H7 (cell line): ENCODE results near the gene TPP2. TPM values are rescaled to one million over a fixed set of nuclear protein-coding genes. Genes with fewer than 3 reads are reported as not detected.
A peak's percentile ranks its signal among the peaks of the same experiment; 100 is the strongest.

Source experiments
- DNase-seq: peaks from one replicate; pipeline ENCODE4 v3.0.0; 2012
- H3K27me3 ChIP-seq: 2 replicates; pipeline ENCODE4 v1.6.0; 2011; ENCODE audit warnings: mild to moderate bottlenecking, low read length; ENCODE audit not compliant: control insufficient read depth, insufficient read depth
- H3K36me3 ChIP-seq: replicated peaks from 2 replicates; pipeline ENCODE4 v1.5.1; 2011; ENCODE audit warnings: low read length; ENCODE audit not compliant: control insufficient read depth, insufficient read depth
- H3K4me3 ChIP-seq: 2 replicates; pipeline ENCODE4 v1.5.1; 2011; ENCODE audit warnings: low read depth, mild to moderate bottlenecking, control low read depth, low read length, moderate library complexity; ENCODE audit not compliant: insufficient read depth
- total RNA-seq: library from RNA; depleted of rRNA; stranded (reverse); fragments of >200 nt; shearing (Covaris generic); gene quantifications from 2 replicates; pipeline ENCODE4 v1.2.3, GENCODE V29; 2014

TPP2 gene
- total RNA-seq, 1 experiment from 2014 or later, result 44.4 TPM

- Histone ChIP-seq H3K27me3 (no peaks in the 10 kb centered on the region), H3K36me3 (no peaks in the 10 kb centered on the region), H3K4me3 (no peak overlapping the region)
- DNase-seq, result no peak
These were observed 14.5 kb upstream of the TPP2 start for GRCh38 chr13:102582256-102582655.

- Histone ChIP-seq H3K27me3 (no peaks in the 10 kb centered on the region), H3K4me3 (no peak overlapping the region), H3K36me3 (no peaks in the 10 kb centered on the region)
- no peak for DNase-seq
These were observed 12.4 kb upstream of the TPP2 start for GRCh38 chr13:102584434-102584833.

GRCh38 chr13:102586615-102587014, 10.2 kb upstream of the TPP2 start:
- no peak for DNase-seq
- H3K27me3 ChIP-seq, result no peaks in the 10 kb centered on the region

GRCh38 chr13:102587916-102588315, 8.9 kb upstream of the TPP2 start:
- H3K27me3 ChIP-seq, result no peaks in the 10 kb centered on the region

More at GRCh38 chr13:102586615-102587014, 10.2 kb upstream of the TPP2 start:
- Histone ChIP-seq H3K4me3 (no peak overlapping the region), H3K36me3 (no peaks in the 10 kb centered on the region)

GRCh38 chr13:102589301-102589822, 7.4 kb upstream of the TPP2 start:
- DNase-seq, result no peak
- no peak overlapping the region for H3K4me3 ChIP-seq

More at GRCh38 chr13:102587916-102588315, 8.9 kb upstream of the TPP2 start:
- H3K4me3 ChIP-seq, result no peak overlapping the region
- no peaks in the 10 kb centered on the region for H3K36me3 ChIP-seq
- no peak for DNase-seq

GRCh38 chr13:102591988-102592781, 4.6 kb upstream of the TPP2 start:
- no peaks in the 10 kb centered on the region for H3K36me3 ChIP-seq
- DNase-seq, result peak; percentile 69
- H3K27me3 ChIP-seq, result no peaks in the 10 kb centered on the region
- peak overlapping the region; percentile 66 for H3K4me3 ChIP-seq

More at GRCh38 chr13:102589301-102589822, 7.4 kb upstream of the TPP2 start:
- Histone ChIP-seq H3K36me3 (no peaks in the 10 kb centered on the region), H3K27me3 (no peaks in the 10 kb centered on the region)

- no peak for DNase-seq
- Histone ChIP-seq H3K36me3 (no peaks in the 10 kb centered on the region), H3K4me3 (no peak overlapping the region), H3K27me3 (no peaks in the 10 kb centered on the region)
These were observed 3.3 kb upstream of the TPP2 start for GRCh38 chr13:102593466-102593865.

- DNase-seq, result peak; percentile 60
- Histone ChIP-seq H3K36me3 (no peaks in the 10 kb centered on the region), H3K4me3 (peak overlapping the region; percentile 93), H3K27me3 (no peaks in the 10 kb centered on the region)
These were observed 509 bp downstream of the TPP2 start for GRCh38 chr13:102597029-102597961.

GRCh38 chr13:102598061-102598460, 1.3 kb downstream of the TPP2 start:
- H3K36me3 ChIP-seq, result no peaks in the 10 kb centered on the region
- no peaks in the 10 kb centered on the region for H3K27me3 ChIP-seq
- H3K4me3 ChIP-seq, result peak overlapping the region; percentile 93
- peak; percentile 17 for DNase-seq

GRCh38 chr13:102599426-102600012, 2.7 kb downstream of the TPP2 start:
- no peak for DNase-seq
- Histone ChIP-seq H3K4me3 (no peak overlapping the region), H3K36me3 (no peaks in the 10 kb centered on the region; the same call in 1 of the 2 replicates), H3K27me3 (no peaks in the 10 kb centered on the region)

GRCh38 chr13:102606537-102607309, 9.9 kb downstream of the TPP2 start:
- Histone ChIP-seq H3K36me3 (peaks cover 18% of the 10 kb centered on the region), H3K27me3 (no peaks in the 10 kb centered on the region), H3K4me3 (no peak overlapping the region)
- DNase-seq, result no peak

- DNase-seq, result no peak
- Histone ChIP-seq H3K27me3 (no peaks in the 10 kb centered on the region), H3K4me3 (no peak overlapping the region), H3K36me3 (peaks cover 18% of the 10 kb centered on the region)
These were observed 12.2 kb downstream of the TPP2 start for GRCh38 chr13:102608974-102609373.

GRCh38 chr13:102609696-102610095, 12.9 kb downstream of the TPP2 start:
- H3K27me3 ChIP-seq, result no peaks in the 10 kb centered on the region
- no peak for DNase-seq
- H3K4me3 ChIP-seq, result no peak overlapping the region
- peaks cover 18% of the 10 kb centered on the region for H3K36me3 ChIP-seq
